Psoas muscle (tissue), 8 donors: ENCODE results near the gene SEZ6L2. TPM values are rescaled to one million over a fixed set of nuclear protein-coding genes. Genes with fewer than 3 reads are reported as not detected.

Experiments
- ATAC-seq, 4 donors: fragments of 200-7000 bp; cut with Tn5 transposase; one replicate each; pipeline ENCODE4 v1.9.1; 2020; ENCODE audit warnings: moderate library complexity in 3 of 4, mild to moderate bottlenecking in 2 of 4
- DNase-seq, 2 donors: peaks; one replicate each; pipeline ENCODE4 v3.0.0-alpha.2; 2020
- H3K27ac ChIP-seq: fragments of 200-600 bp; one replicate; pipeline ENCODE4 v1.8.0; 2022
- H3K27me3 ChIP-seq, 3 donors: fragments of 200-600 bp in 1 of 3; one replicate each; pipeline versions ENCODE4 v1.6.1 to v1.8.0; 2013 to 2022; ENCODE audit warnings: low read length in 2 of 3, mild to moderate bottlenecking in 2 of 3, moderate library complexity in 1 of 3; ENCODE audit not compliant: insufficient read depth in 3 of 3
- H3K36me3 ChIP-seq, 2 donors: fragments of 200-600 bp in 1 of 2; one replicate each; pipeline versions ENCODE4 v1.6.1 to v1.8.0; 2013 to 2022; ENCODE audit warnings: low read depth in 1 of 2, mild to moderate bottlenecking in 1 of 2, moderate library complexity in 1 of 2; ENCODE audit not compliant: insufficient read depth in 1 of 2
- H3K4me1 ChIP-seq: fragments of 200-600 bp; one replicate; pipeline ENCODE4 v1.8.0; 2022
- H3K4me3 ChIP-seq: fragments of 200-600 bp; one replicate; pipeline ENCODE4 v1.8.0; 2022; ENCODE audit warnings: mild to moderate bottlenecking
- H3K9me3 ChIP-seq: fragments of 200-600 bp; one replicate; pipeline ENCODE4 v1.8.0; 2022
- CTCF ChIP-seq: fragments of 200-600 bp; IDR thresholded peaks from one replicate; pipeline ENCODE4 v1.8.0; 2022; ENCODE audit warnings: antibody characterized with exemption
- WGBS, 3 donors: extraction: QIAGEN DNeasy Blood & Tissue Kit; methylation state at CpG; one replicate each; pipeline versions ENCODE4 v1.1.6 to v1.1.7; 2013; 5-methylcytosine and 5-hydroxymethylcytosine counted together
- intact Hi-C, 2 donors: fragments of 100-400 bp; cut with DNase I; formaldehyde crosslinking; loops; one replicate each; pipeline versions ENCODE4 v1.11.0 to v1.14.2; 2022
- polyA plus RNA-seq, 3 donors: library from polyadenylated mRNA; stranded (reverse); fragments of 200-250 nt; gene quantifications; one replicate each; pipeline ENCODE4 v1.2.3, GENCODE V29; 2013
- total RNA-seq, 4 donors: library from RNA; stranded (reverse); fragmentation: NEBNext Ultra II Directional in 2 of 4; extraction: Animal tissue kit (Norgen Biotek cat#: 25700) in 2 of 4; gene quantifications; one replicate each; pipeline versions ENCODE4 v1.2.1 to v1.2.4, GENCODE V29; 2021 to 2023
- donor health status: healthy with polysubstance abuse.
- donor health status: DM: no; HTN: no; CAD: no; lungs with moderate emphysema.
- donor health status: Bipolar disorder and iron deficiency.
- donor health status: healthy.
- donor health status: DM: yes; HTN: yes; CAD: no.
- donor health status: DM: no; HTN: no; CAD: no.
- donor health status: DM: no; HTN: no; CAD: no.
- donor health status: DM: yes; HTN: yes; CAD: no.

SEZ6L2 gene
- total and polyA plus RNA-seq, 7 donors: 0.05 to 0.86 (median 0.23) TPM

DNA sequence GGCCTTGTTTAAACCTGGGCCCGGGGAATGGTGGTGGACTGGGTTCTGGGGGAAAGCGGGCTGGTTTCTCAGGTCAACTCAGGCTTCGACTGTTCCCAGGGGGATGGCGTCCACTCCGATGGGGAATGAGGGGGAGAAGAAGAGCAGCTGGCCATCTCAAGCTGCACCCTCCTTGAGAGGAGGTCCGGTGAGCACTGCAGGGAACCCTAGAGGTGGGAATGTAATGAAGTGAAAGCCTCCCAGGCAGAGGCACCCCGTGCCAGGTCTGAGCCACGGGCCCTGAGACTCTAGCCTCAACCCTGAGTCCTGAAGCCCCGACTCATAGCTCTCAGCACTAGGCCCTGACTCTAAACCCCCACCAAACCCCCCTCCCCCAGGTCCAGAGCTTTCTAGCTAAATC, 35.1 kb downstream of the SEZ6L2 start:
- Histone ChIP-seq H3K4me1 (peaks cover 10% of the 10 kb centered on the region), H3K9me3 (no peaks in the 10 kb centered on the region), H3K4me3 (peak overlapping the region; percentile 95), H3K36me3 (peaks cover 0 to 24% of the 10 kb centered on the region in 2 donors), H3K27ac (no peak overlapping the region), H3K27me3 (no peaks in the 10 kb centered on the region)
- ATAC-seq (no peak), DNase-seq (no peak)
- intact Hi-C loops: loop anchor here (5.0 kb wide), 3 partner anchors 47 to 143 kb away; partner anchors contain the start of genes PAGR1 (in 1 of the 2) and TAOK2 (in 1 of the 2)
- 77 to 82% (median 77%) methylated on average over 8 to 9 of the region's 9 CpGs for WGBS, 3 donors
- no peak for TF ChIP-seq CTCF

- intact Hi-C loops: loop anchor here (5.0 kb wide), 3 partner anchors 46 to 144 kb away; partner anchors contain the start of genes PAGR1 (in 1 of the 2) and TAOK2 (in 1 of the 2)
- peaks cover 10% of the 10 kb centered on the region for H3K4me1 ChIP-seq
- peak overlapping the region; percentile 95 for H3K4me3 ChIP-seq
- no peak for DNase-seq
- H3K27me3 ChIP-seq: no peaks in the 10 kb centered on the region
- peak overlapping the region; percentile 85 for H3K27ac ChIP-seq
- ATAC-seq: no peak
- peaks cover 0 to 30% of the 10 kb centered on the region in 2 donors for H3K36me3 ChIP-seq
- no peak for TF ChIP-seq CTCF
- no peaks in the 10 kb centered on the region for H3K9me3 ChIP-seq
- WGBS, 3 donors: 11 to 31% (median 31%) methylated on average over 11 to 16 of the region's 16 CpGs
These were observed 35.7 kb downstream of the SEZ6L2 start for GRCh38 chr16:29863669-29863984.

DNA sequence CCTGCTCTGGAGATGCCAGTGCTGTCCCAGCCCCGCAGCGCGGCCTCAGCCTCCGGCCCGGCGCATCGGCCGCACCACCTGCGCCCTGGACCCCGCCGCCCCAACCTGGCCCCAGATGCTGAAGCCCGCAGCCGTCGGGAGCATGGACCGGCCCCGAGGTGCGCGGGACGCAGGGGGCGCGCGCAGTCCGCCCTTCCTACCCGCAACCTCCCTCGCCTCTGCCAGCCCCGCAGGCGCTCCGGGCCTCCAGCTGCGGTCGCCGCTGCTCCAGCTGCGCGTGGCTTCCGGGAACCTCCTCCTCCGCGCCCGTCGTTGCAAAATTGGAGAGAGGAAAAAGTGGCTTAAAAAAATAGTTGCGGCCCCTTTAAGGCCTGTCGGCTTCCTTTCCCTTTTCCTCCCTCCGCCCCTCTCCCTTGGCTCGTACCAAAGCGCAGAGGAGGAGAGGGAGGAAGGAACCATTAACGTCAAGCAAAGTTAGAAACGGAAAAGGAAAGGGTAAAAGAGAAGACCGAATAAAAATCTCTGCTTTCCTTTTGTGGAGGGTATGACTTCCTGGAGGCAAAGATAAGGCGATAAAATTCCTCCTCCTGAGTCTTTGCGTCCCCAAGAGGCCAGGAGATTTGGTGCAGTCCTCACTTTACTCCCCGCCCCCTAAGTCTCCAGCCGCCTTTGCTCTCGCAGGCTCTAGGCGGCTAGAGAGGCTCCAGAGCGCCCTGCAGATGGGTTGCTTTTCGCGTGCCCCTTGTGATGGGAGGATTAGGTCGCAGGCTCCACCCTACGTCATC, 36.3 kb downstream of the SEZ6L2 start, which contains the start of gene CDIPT:
TSS of gene CDIPT (minus strand) at position 343 of the 785 bp plus-strand sequence. CDS start 369 bp downstream, outside the sequence.
- no peaks in the 10 kb centered on the region for H3K27me3 ChIP-seq
- peaks cover 0 to 34% of the 10 kb centered on the region in 2 donors for H3K36me3 ChIP-seq
- H3K4me3 ChIP-seq: peak within 1 kb of the TSS; percentile 95
- H3K4me1 ChIP-seq: peaks cover 10% of the 10 kb centered on the region
- intact Hi-C loops: loop anchor here (5.0 kb wide), 3 partner anchors 46 to 144 kb away; partner anchors contain the start of genes PAGR1 (in 1 of the 2) and TAOK2 (in 1 of the 2)
- 0% methylated on average over 44 to 57 of the region's 57 CpGs for WGBS, 3 donors
- ATAC-seq: peak; percentile 98 to 99 (median 99)
- DNase-seq: peak; percentile 95 to 97
- peak within 1 kb of the TSS; percentile 85 for H3K27ac ChIP-seq
- no peaks in the 10 kb centered on the region for H3K9me3 ChIP-seq
- TF ChIP-seq CTCF: peak; percentile 39

- DNase-seq: no peak
- peak overlapping the region; percentile 95 for H3K4me3 ChIP-seq
- peaks cover 0 to 34% of the 10 kb centered on the region in 2 donors for H3K36me3 ChIP-seq
- no peak for TF ChIP-seq CTCF
- H3K27me3 ChIP-seq: no peaks in the 10 kb centered on the region
- intact Hi-C loops: loop anchor here (5.0 kb wide), 3 partner anchors 45 to 145 kb away; partner anchors contain the start of genes PAGR1 (in 1 of the 2) and TAOK2 (in 1 of the 2)
- ATAC-seq: peak; percentile 1 to 12 (median 3)
- peak overlapping the region; percentile 85 for H3K27ac ChIP-seq
- no peaks in the 10 kb centered on the region for H3K9me3 ChIP-seq
- H3K4me1 ChIP-seq: peaks cover 10% of the 10 kb centered on the region
- 1% methylated on average over 27 of the region's 27 CpGs for WGBS, 3 donors
These were observed 36.9 kb downstream of the SEZ6L2 start for GRCh38 chr16:29862383-29862883.
